OCI-LY3 (cell line): ENCODE results near the gene FGR.

ENCODE experiments used
- H2AFZ ChIP-seq: fragments of 200-600, 300-600 bp; shearing (Covaris generic); 2 replicates; pipeline ENCODE4 v1.6.0; 2014; ENCODE audit warnings: antibody characterized with exemption, low read depth, low read length
- H3K27ac ChIP-seq: fragments of 200-600, 300-600 bp; sonication (generic); 2 replicates; pipeline ENCODE4 v1.5.1; 2014; ENCODE audit warnings: mild to moderate bottlenecking, low read length, moderate library complexity, mixed read lengths
- H3K27me3 ChIP-seq: fragments of 200-600, 300-600 bp; sonication (generic); 2 replicates; pipeline ENCODE4 v1.6.1; 2014; ENCODE audit warnings: low read depth, low read length, mixed read lengths
- H3K36me3 ChIP-seq: fragments of 200-600, 300-600 bp; sonication (generic); replicated peaks from 2 replicates; pipeline ENCODE3; 2014; ENCODE audit warnings: low read depth, low read length, mixed read lengths
- H3K4me1 ChIP-seq: fragments of 300-600, 200-600 bp; sonication (generic); 2 replicates; pipeline ENCODE4 v1.6.1; 2014; ENCODE audit warnings: low read length, mixed read lengths
- H3K4me2 ChIP-seq: fragments of 200-600, 300-600 bp; sonication (generic); 2 replicates; pipeline ENCODE4 v1.6.1; 2014; ENCODE audit warnings: low read length, mixed read lengths
- H3K4me3 ChIP-seq: fragments of 300-600, 200-600 bp; sonication (generic); 2 replicates; pipeline ENCODE4 v1.5.1; 2014; ENCODE audit warnings: antibody characterized with exemption, mild to moderate bottlenecking, low read length, moderate library complexity
- H3K79me2 ChIP-seq: fragments of 300-600, 200-600 bp; shearing (Covaris generic); 2 replicates; pipeline ENCODE4 v1.6.1; 2014; ENCODE audit warnings: mild to moderate bottlenecking, low read length, mixed read lengths
- H3K9ac ChIP-seq: fragments of 300-600, 200-600 bp; shearing (Covaris generic); 2 replicates; pipeline ENCODE4 v1.6.0; 2014; ENCODE audit warnings: mild to moderate bottlenecking, low read length, moderate library complexity
- H3K9me3 ChIP-seq: fragments of 200-600, 300-600 bp; shearing (Covaris generic); 2 replicates; pipeline ENCODE4 v1.6.1; 2014; ENCODE audit warnings: low read length, mixed read lengths; ENCODE audit not compliant: insufficient read depth
- H4K20me1 ChIP-seq: fragments of 200-600, 300-600 bp; sonication (generic); 2 replicates; pipeline ENCODE4 v1.6.1; 2016; ENCODE audit warnings: low read length, mixed read lengths; ENCODE audit not compliant: insufficient read depth
- EZH2phosphoT487 ChIP-seq: fragments of 200-600 bp; shearing (Covaris generic); IDR thresholded peaks from 2 replicates; pipeline ENCODE4 v1.6.1; 2018; ENCODE audit warnings: antibody characterized with exemption, mixed run types, low read depth
- TF ChIP-seq, protein P1 (sequence below): fragments of 200-600, 300-600 bp; sonication (generic); IDR thresholded peaks from 2 replicates; pipeline ENCODE4 v1.5.1; 2014; ENCODE audit warnings: antibody characterized with exemption, low read length, low read depth

Gene FGR

DNA sequence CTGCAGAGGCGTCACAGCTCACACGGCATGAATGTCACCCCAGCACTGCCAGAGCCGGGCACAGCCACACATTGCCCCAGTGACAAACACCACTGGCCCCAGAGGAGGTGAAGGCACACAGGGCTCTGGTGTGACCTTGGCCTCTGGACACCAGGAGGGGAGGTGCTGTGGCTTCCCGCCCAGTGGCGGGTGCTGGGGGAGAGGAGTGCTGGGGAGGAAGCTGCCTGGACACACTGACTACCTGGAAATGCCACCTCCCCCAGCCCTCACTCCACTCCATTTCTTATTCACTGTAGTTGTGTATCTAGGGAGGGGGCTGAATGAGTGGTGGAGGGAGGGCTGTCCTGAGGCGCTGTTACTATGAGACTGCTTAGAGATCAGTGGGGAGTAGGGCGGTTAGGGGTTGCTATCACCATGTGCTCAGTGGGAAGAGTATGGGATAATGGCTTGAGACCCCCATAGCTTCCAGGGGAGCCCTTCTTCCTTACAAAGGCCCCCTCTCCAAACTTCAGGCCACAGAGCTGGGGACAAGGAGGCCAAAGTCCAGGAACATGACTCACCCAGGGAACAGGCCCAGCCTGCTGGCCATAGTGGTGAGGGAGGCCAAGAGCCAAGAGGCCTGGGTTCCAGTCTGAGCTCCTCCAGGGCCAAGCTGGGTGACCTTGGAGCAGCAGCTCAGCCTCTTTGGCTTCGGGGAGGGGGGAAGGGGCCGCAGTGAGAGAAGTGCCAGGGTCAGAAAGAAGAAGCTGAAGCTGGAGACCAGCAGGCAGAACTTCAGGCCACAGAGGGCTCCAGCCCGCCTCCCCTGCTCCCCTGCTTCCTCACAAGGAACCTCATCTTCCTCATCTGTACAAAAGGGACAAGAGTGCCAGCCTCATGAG lies 71.2 kb downstream of the FGR start:
- Histone ChIP-seq H3K4me1 (no peaks in the 10 kb centered on the region), H3K9me3 (no peaks in the 10 kb centered on the region), H3K4me2 (no peak overlapping the region), H3K9ac (no peak overlapping the region), H4K20me1 (0 out of 2 replicates have a peak, but pooled peaks cover 4% of the 10 kb centered on the region), H3K4me3 (no peak overlapping the region), H3K36me3 (no peaks in the 10 kb centered on the region), H3K27ac (no peak overlapping the region), H3K27me3 (no peaks in the 10 kb centered on the region), H3K79me2 (no peaks in the 10 kb centered on the region), H2AFZ (no peak overlapping the region)
- TF ChIP-seq, protein P1, sequence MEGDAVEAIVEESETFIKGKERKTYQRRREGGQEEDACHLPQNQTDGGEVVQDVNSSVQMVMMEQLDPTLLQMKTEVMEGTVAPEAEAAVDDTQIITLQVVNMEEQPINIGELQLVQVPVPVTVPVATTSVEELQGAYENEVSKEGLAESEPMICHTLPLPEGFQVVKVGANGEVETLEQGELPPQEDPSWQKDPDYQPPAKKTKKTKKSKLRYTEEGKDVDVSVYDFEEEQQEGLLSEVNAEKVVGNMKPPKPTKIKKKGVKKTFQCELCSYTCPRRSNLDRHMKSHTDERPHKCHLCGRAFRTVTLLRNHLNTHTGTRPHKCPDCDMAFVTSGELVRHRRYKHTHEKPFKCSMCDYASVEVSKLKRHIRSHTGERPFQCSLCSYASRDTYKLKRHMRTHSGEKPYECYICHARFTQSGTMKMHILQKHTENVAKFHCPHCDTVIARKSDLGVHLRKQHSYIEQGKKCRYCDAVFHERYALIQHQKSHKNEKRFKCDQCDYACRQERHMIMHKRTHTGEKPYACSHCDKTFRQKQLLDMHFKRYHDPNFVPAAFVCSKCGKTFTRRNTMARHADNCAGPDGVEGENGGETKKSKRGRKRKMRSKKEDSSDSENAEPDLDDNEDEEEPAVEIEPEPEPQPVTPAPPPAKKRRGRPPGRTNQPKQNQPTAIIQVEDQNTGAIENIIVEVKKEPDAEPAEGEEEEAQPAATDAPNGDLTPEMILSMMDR = no peak
- no peak for TF ChIP-seq EZH2phosphoT487

DNA sequence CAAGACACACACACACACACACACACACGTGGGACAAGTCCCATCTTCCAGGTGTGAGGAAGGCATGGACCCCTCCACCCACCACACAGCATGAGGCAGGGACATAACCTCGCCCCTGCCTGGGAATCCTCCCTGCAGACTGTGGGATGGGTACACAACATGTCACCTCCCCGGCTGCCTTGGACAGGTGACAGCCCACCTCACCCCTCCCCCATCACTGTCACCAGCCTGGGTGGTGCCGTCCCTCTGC lies 71.7 kb downstream of the FGR start:
- H4K20me1 ChIP-seq = 0 out of 2 replicates have a peak, but pooled peaks cover 4% of the 10 kb centered on the region
- no peaks in the 10 kb centered on the region for H3K36me3 ChIP-seq
- H3K9me3 ChIP-seq = no peaks in the 10 kb centered on the region
- no peaks in the 10 kb centered on the region for H3K79me2 ChIP-seq
- no peak overlapping the region for H3K27ac ChIP-seq
- H3K27me3 ChIP-seq = no peaks in the 10 kb centered on the region
- H3K4me3 ChIP-seq = no peak overlapping the region
- no peak for TF ChIP-seq EZH2phosphoT487
- TF ChIP-seq, protein P1 = no peak
- H3K4me2 ChIP-seq = no peak overlapping the region
- H3K4me1 ChIP-seq = no peaks in the 10 kb centered on the region
- H3K9ac ChIP-seq = no peak overlapping the region
- H2AFZ ChIP-seq = no peak overlapping the region

DNA sequence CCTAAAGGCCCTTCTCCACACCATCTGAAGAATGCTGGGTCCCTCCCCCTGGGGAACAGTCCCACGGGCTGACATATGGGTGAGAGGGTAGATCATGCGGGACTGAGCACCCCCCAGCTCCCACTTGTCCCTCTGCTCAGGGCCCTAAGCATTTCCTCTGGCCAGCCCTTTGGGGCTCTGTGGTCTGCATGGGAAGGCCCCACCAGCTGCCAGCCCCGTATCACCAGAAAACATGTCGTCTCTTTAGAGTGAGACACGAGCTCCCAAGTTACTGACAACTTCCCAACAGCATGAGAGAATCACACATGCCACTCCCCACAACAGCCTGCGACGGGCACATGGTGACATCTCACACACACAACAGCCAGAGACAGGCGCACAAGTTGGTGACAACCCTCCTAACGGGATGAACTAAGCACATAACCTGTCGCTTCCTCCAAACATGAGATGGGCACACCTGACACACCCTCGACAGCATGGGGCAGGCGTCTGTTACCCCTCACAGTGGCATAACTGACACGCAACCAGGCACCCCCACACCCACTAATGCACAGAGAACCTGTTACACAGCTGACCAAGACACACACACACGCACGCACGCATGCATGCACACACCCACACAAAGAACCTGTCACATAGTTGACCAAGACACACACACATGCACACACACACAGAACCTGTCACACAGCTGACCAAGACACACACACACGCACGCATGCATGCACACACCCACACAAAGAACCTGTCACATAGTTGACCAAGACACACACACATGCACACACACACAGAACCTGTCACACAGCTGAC lies 72.2 kb downstream of the FGR start:
- Histone ChIP-seq H3K9ac (no peak overlapping the region), H3K36me3 (no peaks in the 10 kb centered on the region), H2AFZ (no peak overlapping the region), H3K27me3 (no peaks in the 10 kb centered on the region), H3K27ac (no peak overlapping the region), H3K79me2 (no peaks in the 10 kb centered on the region), H3K4me1 (no peaks in the 10 kb centered on the region), H4K20me1 (no peaks in the 10 kb centered on the region), H3K4me2 (no peak overlapping the region), H3K4me3 (no peak overlapping the region), H3K9me3 (no peaks in the 10 kb centered on the region)
- TF ChIP-seq EZH2phosphoT487 = no peak
- TF ChIP-seq, protein P1 = no peak
